Femur (tissue), 1 donor: ENCODE data around the gene HMBS.

Experiments
- DNase-seq: peaks from one replicate; pipeline ENCODE4 v3.0.0-alpha.2; 2017

Gene HMBS

DNA sequence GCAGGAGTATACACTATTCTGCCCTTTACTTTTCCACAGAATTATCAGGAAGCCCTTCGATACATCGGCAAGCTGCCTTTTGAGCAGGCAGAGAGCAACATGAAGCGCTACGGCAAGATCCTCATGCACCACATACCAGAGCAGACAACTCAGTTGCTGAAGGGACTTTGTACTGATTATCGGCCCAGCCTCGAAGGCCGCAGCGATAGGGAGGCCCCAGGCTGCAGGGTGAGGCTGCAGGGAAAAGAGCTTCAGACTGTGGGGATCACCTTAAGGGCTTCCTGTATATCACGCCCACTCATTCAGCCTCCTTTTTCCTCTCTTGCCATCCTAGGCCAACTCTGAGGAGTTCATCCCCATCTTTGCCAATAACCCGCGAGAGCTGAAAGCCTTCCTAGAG, 6.8 kb upstream of the HMBS start:
- DNase-seq = no peak

DNA sequence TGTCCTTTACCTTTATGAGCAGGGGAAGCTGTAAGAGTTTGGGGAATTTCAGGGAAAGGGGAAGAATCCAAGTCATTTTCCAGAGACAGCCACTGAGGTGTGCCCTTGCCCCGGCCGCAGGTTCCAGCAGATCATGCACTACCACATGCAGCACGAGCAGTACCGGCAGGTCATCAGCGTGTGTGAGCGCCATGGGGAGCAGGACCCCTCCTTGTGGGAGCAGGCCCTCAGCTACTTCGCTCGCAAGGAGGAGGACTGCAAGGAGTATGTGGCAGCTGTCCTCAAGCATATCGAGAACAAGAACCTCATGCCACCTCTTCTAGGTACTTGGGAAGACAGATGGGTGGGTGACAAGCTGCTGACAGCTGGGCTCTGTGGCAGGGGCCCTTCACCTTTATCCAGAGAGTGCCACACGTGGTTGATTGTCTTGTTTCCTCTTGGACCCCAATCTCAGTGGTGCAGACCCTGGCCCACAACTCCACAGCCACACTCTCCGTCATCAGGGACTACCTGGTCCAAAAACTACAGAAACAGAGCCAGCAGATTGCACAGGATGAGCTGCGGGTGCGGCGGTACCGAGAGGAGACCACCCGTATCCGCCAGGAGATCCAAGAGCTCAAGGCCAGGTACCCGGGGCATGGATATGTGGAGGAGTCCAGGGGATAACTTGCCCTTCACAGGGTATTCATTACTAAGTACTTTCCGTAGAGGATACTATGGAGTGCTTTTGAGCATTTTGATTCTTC, 5.8 kb upstream of the HMBS start:
- no peak for DNase-seq

DNA sequence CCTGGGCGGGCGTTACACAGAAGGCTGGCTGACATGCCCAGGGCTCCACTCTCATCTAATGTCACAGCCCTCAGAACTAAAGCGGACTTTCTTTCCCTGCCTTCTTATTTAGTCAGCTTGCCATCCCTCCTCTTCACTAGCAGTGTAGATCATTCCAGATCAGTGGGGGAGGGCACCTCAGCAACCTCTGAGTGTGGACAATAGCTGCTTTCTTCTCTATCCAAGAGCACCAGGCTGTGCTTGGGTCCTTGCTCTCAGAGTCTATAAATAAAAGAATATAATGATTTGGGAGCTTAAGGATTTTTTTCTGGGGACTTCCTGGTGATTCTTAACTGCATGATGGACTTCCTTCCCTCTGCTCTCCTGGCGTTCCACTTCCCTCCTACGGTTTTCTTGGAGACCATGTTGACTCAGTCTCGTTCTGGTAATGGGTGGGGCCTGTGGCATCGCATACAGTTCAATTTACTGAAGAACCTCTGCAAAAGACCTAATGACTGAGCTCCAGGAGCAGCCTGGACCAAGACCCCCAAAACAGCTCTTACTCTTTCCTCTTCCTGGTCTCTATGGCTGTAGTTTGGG, 2.9 kb upstream of the HMBS start:
- no peak for DNase-seq

- DNase-seq = peak; percentile 49
Observed at GRCh38 chr11:119085437-119085847, 761 bp downstream of the HMBS start.

DNA sequence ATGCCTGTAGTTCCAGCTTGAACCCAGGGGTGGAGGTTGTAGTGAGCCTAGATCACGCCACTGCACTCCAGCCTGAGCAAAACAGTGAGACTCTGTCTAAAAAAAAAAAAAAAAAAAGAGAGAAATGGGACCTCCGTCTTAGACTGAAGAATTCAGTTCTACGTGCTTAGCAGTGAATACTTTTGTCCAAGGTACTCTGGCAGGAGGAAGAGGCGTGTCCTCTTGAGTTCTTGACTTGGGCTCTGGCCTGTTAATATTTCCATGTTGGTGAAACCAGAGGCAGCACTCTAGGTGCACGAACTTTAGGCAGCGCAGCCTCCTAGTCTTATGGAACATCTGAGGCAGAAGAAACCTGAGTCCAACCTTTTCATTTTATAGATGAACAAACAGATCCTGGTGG, 2.4 kb downstream of the HMBS start:
- no peak for DNase-seq

GRCh38 chr11:119087747-119088241, 3.1 kb downstream of the HMBS start:
- peak; percentile 60 for DNase-seq

GRCh38 chr11:119088406-119088805, 3.7 kb downstream of the HMBS start:
- DNase-seq = no peak

GRCh38 chr11:119089319-119089718, 4.6 kb downstream of the HMBS start:
- DNase-seq = no peak

- no peak for DNase-seq
Observed at GRCh38 chr11:119091178-119091577, 6.5 kb downstream of the HMBS start.

- no peak for DNase-seq
Observed at GRCh38 chr11:119091966-119092879, 7.5 kb downstream of the HMBS start.

GRCh38 chr11:119092880-119093842, 8.5 kb downstream of the HMBS start:
- no peak for DNase-seq

DNA sequence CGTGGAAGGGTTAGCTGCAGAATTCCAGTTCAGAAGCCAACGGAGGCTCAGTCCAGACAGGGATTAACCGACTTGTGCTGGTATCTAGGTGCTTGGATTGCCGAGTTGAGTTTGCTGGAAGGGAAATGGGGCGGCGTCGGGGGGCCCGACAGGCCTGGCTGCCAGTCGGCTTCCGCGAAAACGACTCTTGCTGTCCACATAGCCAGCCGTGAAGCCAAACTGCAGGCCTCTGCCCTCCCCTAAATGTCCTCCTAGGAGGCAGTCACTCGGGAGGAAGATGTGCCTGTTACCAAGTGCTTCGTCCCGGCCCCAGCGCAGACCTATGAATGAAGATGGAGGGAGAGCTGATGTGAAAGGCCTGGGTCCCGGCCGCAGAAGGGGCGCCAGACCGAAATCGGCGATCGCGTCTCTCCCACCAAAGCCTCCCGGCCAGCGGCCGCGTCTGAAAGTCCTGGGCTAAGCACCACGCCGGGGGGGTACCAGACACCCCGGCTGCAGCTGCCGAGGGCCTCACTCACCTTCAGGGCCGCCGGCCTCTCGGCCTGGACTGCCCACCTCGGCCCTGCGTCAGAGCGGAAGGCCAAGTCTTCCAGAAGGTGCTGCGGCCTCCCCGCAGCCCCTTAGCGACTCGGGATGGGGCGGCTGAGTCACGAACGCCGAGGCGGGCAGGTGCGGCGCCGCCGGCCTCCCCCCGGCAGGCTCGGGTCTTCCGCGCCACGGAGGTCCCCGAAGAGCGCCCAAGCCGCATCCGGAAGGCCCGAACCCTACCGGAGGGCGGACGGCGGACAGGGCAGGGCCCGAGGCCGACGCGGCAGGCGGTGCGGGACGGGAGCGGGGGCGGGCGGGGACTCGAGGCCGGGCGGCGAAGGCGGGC, 9.5 kb downstream of the HMBS start:
- DNase-seq = peak; percentile 62

DNA sequence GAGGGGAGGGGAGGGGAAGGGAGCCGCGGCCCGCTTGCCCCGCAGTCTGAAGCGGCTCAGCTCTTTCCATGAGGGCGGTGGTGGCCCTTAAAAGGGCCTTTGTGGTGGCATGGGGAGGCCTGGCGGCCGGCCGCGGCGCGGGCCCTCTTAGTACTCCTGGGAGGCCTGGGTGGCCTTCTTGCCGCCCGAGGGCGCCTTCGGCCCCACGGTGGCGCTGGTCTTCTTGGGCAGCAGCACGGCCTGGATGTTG, 10.1 kb downstream of the HMBS start:
- DNase-seq = peak; percentile 85

DNA sequence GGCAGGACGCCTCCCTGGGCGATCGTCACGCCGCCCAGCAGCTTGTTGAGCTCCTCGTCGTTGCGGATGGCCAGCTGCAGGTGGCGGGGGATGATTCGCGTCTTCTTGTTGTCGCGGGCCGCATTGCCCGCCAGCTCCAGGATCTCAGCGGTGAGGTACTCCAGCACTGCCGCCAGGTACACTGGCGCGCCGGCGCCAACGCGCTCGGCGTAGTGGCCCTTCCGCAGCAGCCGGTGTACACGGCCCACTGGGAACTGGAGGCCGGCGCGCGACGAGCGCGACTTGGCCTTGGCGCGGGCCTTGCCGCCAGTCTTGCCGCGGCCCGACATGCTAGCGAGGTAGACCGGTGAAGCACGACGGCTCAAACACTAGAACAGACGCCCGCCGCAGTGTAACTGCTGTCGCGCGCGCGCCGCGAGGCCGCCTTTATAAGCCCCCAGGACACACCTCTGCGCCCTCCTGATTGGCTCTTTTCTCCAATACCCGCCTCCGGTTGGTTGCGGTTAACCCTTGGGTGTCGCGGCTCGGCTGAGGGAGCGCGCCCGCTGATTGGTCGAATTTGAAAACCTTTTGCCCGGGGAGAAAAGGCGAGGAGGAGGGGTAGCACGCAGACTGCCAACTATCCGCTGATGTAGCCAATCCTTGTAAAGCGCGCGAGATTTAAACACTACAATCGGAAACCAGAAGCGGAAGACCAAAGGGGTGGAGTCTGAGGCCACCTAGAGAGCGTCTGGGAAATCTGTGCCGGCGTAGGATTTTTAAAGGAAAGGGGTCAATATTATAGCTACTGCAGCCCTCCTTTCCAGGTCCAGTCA, 10.6 kb downstream of the HMBS start:
- peak; percentile 100 for DNase-seq

- no peak for DNase-seq
Observed at GRCh38 chr11:119099711-119100110, 15.0 kb downstream of the HMBS start.

DNA sequence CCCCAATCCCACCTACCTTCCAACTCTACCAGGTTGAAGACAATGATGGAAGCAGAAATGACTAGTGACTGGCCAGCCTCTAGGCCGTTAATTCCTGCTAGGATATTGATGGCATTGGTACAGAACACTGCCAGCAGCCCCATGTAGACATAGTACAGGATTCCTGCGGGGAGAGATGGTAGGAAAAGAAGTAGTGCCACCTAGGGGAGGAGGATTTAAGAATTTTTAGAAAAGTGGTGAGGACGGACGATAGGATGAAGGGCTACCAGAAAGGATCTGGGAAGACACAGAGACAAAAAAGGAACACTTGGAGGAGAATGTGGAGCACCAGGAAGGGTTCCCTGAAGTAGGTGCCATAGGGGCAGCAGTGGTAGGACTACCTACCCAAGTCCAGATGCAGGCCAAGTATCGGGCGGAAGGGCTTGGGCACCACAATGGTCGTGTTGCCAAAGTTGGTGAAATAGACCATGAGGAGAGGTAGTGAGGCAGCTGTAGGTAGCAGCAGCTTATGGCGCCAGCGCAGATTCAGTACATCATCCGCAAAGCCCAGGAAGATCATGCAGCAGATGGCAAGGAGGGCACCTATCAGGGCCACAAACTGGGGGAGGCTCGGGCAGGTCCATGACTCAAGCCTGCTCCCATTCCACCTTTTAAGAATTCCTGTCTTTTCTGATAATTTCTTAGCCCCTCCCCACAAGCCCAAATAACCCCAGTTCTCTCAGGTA, 15.7 kb downstream of the HMBS start:
- no peak for DNase-seq

DNA sequence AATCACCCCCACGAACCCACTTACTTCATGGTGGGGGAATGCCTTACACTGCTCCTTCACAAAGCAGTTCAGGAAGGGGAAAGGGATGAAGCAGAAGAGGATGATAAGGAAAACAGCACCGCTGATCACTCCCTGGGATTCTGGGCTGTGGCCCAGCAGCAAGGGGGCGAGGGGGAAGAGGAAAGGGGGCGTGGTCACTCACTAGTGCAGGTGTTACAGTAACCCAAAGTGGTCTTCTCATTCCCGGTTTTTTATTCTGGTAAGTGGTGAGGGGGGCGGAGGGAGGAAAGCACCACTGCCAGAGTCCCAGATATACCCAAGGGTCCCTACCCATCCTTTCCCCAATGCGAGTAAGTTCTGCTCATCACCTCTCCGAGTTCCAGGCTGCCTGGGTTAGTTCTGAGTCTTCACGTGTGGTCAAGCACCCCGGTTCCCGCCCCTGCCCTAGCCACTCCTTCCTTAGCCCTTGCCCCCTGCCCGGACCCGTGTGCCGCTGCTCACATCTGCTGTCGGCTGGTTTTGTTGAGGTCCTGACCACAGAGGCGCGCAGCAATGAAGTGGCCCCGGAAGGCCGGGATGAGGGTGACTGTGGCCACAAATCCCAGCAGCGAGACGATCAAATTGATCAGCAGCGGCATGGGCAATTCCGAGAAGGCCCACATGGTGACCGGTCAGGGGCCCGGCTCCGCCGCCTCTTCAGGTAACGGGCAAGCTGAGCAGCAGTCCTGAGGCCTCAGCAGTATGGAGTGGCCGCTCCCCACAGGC, 16.5 kb downstream of the HMBS start:
- peak; percentile 51 for DNase-seq

DNA sequence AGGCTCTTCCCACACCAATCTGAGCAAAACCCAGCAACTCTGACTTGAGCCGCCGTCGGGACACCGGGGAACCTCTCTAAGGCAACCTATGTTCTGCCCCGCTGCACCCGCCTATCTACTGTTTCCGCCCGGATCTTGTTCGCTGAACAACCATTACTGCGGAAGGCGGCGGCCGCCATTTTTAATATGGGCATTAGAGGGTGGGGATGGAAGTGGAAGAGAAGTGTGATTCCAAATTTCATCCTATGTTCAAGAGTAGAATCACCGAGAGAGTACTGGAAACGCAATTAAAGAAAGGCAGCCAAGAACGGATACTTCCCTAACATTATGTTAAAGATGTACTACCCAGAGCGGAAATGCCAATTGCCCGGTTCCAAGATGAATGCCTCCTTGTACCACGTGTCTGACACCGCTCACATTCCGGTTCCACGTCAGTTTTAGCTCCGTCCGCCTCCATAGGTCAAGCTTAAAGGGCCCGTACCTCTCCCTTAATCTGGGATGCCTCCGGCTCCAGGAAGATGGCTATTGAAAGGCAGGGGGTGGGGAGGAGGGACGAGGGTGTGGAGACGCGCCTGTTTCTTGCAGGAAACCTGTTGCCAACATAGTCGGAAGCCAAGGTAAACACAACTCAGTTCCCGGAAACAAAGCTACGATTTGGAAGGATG, 17.2 kb downstream of the HMBS start, which contains the start of gene DPAGT1:
Gene DPAGT1 (minus strand): TSS at position 95 of the 665 bp plus-strand sequence. CDS start 198 bp downstream, outside the sequence.
- DNase-seq = peak; percentile 96
